Uterus (tissue), 4 donors: ENCODE data around the gene NPFFR2. TPM values are rescaled to one million over a fixed set of nuclear protein-coding genes. Genes with fewer than 3 reads are reported as not detected.

ENCODE experiments used
- DNase-seq, 2 donors: peaks; one replicate each; pipeline ENCODE4 v3.0.0-alpha.2; 2019 to 2020
- H3K27ac ChIP-seq, 2 donors: fragments of 200-600 bp; sonication (generic); 1 replicate in 1 of 2; 2 replicates in 1 of 2; pipeline ENCODE4 v1.5.1; 2016 to 2018
- H3K27me3 ChIP-seq, 2 donors: fragments of 200-600 bp; sonication (generic); one replicate each; pipeline ENCODE4 v1.5.1; 2018 to 2019; ENCODE audit warnings: control low read depth in 1 of 2
- H3K36me3 ChIP-seq, 2 donors: fragments of 200-600 bp; sonication (generic); one replicate each; pipeline ENCODE4 v1.5.1; 2019; ENCODE audit warnings: control low read depth in 1 of 2
- H3K4me1 ChIP-seq, 2 donors: fragments of 200-600 bp; sonication (generic); one replicate each; pipeline ENCODE4 v1.5.1; 2018 to 2019; ENCODE audit warnings: control low read depth in 1 of 2
- H3K4me3 ChIP-seq, 2 donors: fragments of 200-600 bp; sonication (generic); 1 replicate in 1 of 2; 2 replicates in 1 of 2; pipeline ENCODE4 v1.5.1; 2018 to 2019; ENCODE audit warnings: mild to moderate bottlenecking in 1 of 2
- H3K9me3 ChIP-seq, 2 donors: fragments of 200-600 bp; sonication (generic); one replicate each; pipeline ENCODE4 v1.5.1; 2019; ENCODE audit warnings: control low read depth in 1 of 2
- POLR2A ChIP-seq, 2 donors: fragments of 450-650 bp; IDR thresholded peaks; one replicate each; pipeline ENCODE4 v1.6.1; 2016; ENCODE audit warnings: antibody characterized with exemption in 2 of 2, mild to moderate bottlenecking in 1 of 2, moderate library complexity in 1 of 2
- intact Hi-C: fragments of 100-400 bp; cut with DNase I; formaldehyde crosslinking; loops from one replicate; pipeline ENCODE4 v1.15.1; 2023; ENCODE audit warnings: low total_unique reads
- total RNA-seq, 4 donors: library from RNA; depleted of rRNA in 3 of 4; stranded (reverse); fragments of >200 nt in 3 of 4; gene quantifications; one replicate each; pipeline versions ENCODE4 v1.1.0 to v1.2.4, GENCODE V29; 2014 to 2023
- TF ChIP-seq, protein P1 (sequence below), 4 experiments: fragments of 200-600 bp in 2 of 4; fragments of 450-650 bp in 2 of 4; sonication (generic) in 2 of 4; IDR thresholded peaks; one replicate each; pipeline ENCODE4 v1.5.1; 2016 to 2019; ENCODE audit warnings: antibody characterized with exemption in 4 of 4, mild to moderate bottlenecking in 2 of 4, moderate library complexity in 1 of 4
- donor health status: DM: yes; HTN: yes; CAD: no.

The NPFFR2 gene
- total RNA-seq, 4 donors from 2014 or later = 0.30 TPM; not detected in 3

- Histone ChIP-seq H3K9me3 (no peaks in the 10 kb centered on the region), H3K27me3 (no peaks in the 10 kb centered on the region), H3K27ac (no peak overlapping the region), H3K4me3 (no peak overlapping the region), H3K4me1 (no peaks in the 10 kb centered on the region), H3K36me3 (no peaks in the 10 kb centered on the region)
- intact Hi-C loops = no loop called here
- DNase-seq = no peak
- TF ChIP-seq, protein P1, sequence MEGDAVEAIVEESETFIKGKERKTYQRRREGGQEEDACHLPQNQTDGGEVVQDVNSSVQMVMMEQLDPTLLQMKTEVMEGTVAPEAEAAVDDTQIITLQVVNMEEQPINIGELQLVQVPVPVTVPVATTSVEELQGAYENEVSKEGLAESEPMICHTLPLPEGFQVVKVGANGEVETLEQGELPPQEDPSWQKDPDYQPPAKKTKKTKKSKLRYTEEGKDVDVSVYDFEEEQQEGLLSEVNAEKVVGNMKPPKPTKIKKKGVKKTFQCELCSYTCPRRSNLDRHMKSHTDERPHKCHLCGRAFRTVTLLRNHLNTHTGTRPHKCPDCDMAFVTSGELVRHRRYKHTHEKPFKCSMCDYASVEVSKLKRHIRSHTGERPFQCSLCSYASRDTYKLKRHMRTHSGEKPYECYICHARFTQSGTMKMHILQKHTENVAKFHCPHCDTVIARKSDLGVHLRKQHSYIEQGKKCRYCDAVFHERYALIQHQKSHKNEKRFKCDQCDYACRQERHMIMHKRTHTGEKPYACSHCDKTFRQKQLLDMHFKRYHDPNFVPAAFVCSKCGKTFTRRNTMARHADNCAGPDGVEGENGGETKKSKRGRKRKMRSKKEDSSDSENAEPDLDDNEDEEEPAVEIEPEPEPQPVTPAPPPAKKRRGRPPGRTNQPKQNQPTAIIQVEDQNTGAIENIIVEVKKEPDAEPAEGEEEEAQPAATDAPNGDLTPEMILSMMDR (IDR thresholded peaks at IDR 0.05) = no peak
- no peak for TF ChIP-seq POLR2A (IDR thresholded peaks at IDR 0.05)
Observed at GRCh38 chr4:72194453-72194852, 162.7 kb downstream of the NPFFR2 start.

Other genes starting within 250 kb of the NPFFR2 start
- under 1 TPM in 1 of 4 donors, not detected in 3; 0.46 TPM for gene GC, start 247.9 kb upstream of the NPFFR2 start, total RNA-seq